GM12865 (cell line): ENCODE measurements around the gene KIRREL3.
A peak's percentile ranks its signal among the peaks of the same experiment; 100 is the strongest.

Experiments
- DNase-seq: peaks from one replicate; pipeline ENCODE4 v3.0.0; 2010; ENCODE audit warnings: low read depth
- H3K4me3 ChIP-seq: 2 replicates; pipeline ENCODE4 v1.5.1; 2011; ENCODE audit warnings: mild to moderate bottlenecking, low read depth, low read length, control low read depth
- TF ChIP-seq, protein P1 (sequence below): IDR thresholded peaks from 2 replicates; pipeline ENCODE4 v1.5.1; 2011; ENCODE audit warnings: low read length, control low read depth, low read depth, inconsistent platforms; ENCODE audit not compliant: insufficient read depth; ENCODE audit errors: missing control alignments

Gene KIRREL3

DNA sequence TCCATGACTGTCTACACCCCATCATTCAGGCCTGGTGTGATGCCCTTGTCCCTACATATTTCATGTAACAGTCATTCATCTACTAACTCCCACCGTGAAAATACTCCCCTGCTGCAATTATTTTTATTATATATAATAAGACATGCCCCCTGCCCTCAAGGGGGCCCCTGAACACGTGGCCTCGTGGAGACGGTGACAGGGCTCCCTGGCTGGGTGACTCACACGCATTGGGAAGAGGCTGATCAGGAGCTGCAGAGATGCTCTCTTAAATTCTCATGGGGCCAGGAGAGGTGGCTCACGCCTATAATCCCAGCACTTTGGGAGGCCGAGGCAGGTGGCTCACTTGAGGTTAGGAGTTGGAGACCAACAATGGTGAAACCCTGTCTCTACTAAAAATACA is 556.5 kb downstream of the KIRREL3 start:
- TF ChIP-seq, protein P1, sequence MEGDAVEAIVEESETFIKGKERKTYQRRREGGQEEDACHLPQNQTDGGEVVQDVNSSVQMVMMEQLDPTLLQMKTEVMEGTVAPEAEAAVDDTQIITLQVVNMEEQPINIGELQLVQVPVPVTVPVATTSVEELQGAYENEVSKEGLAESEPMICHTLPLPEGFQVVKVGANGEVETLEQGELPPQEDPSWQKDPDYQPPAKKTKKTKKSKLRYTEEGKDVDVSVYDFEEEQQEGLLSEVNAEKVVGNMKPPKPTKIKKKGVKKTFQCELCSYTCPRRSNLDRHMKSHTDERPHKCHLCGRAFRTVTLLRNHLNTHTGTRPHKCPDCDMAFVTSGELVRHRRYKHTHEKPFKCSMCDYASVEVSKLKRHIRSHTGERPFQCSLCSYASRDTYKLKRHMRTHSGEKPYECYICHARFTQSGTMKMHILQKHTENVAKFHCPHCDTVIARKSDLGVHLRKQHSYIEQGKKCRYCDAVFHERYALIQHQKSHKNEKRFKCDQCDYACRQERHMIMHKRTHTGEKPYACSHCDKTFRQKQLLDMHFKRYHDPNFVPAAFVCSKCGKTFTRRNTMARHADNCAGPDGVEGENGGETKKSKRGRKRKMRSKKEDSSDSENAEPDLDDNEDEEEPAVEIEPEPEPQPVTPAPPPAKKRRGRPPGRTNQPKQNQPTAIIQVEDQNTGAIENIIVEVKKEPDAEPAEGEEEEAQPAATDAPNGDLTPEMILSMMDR = no peak
- DNase-seq = no peak
- H3K4me3 ChIP-seq = no peak overlapping the region

- H3K4me3 ChIP-seq = no peak overlapping the region
- DNase-seq = no peak
- TF ChIP-seq, protein P1 = no peak
Measured at GRCh38 chr11:126443120-126443519, 557.5 kb downstream of the KIRREL3 start.

DNA sequence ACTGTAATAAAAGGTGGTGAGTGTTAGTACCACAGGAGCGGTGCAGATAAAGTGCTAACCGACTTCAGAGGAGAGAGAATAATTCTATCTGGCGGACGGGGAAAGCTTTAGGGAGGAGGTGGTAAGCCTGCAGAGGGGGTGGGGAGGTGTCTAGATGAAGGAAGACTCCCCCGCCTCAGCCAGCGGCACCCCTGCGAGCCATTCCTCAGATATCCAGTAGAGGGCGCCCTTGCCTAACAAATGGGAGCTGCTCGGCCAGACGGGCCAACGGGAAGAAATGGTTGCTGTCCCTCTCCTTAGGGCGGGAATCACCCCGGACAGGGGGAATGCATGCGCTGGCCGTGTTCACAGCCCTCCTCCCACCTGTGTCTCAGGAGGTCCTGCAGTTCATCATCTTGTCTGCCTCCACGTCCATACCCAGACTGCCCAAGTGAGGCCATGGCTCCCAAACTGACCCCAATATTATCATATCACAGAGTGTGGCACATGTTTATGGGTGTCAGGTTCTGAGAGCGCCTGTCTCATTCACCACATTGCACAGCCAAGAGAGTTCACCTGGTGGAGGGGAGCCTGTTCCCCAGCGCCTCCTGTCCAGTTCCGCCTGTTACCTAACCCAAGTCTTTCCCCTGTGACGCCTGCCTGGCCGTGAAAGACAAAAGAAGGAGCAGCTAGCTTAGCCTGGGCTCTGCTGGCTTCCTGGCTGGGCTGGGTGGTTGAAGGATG is 559.6 kb downstream of the KIRREL3 start:
- H3K4me3 ChIP-seq = no peak overlapping the region
- TF ChIP-seq, protein P1 = peak; percentile 88

GRCh38 chr11:126440276-126440675 is 560.3 kb downstream of the KIRREL3 start:
- no peak overlapping the region for H3K4me3 ChIP-seq
- TF ChIP-seq, protein P1 = no peak

More for the DNA sequence above, 559.6 kb downstream of the KIRREL3 start:
- DNase-seq = peak; percentile 74

GRCh38 chr11:126438691-126439090 is 561.9 kb downstream of the KIRREL3 start:
- no peak overlapping the region for H3K4me3 ChIP-seq
- TF ChIP-seq, protein P1 = no peak
- DNase-seq = no peak

More at GRCh38 chr11:126440276-126440675, 560.3 kb downstream of the KIRREL3 start:
- DNase-seq = no peak

DNA sequence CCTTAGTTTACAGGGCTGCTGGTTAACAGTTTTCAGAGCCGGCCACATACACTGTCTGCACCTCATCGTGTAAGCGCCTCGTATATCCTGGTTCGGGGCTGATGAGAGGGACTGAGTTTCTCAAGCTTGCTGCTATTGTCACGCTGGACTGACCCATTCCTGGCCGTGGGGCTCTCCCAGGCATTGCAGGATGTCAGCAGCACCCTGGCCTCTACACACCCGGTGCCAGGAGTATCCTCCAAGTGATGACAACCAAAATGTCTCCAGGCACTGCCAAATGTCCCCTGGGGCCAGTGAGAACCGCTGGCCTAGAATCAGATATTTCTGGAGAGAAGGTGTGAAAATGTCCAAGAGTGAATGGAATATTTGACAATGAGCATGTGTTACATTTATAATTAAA is 562.3 kb downstream of the KIRREL3 start:
- no peak overlapping the region for H3K4me3 ChIP-seq
- TF ChIP-seq, protein P1 = no peak
- DNase-seq = no peak

GRCh38 chr11:126437731-126438130 is 562.8 kb downstream of the KIRREL3 start:
- TF ChIP-seq, protein P1 = no peak
- no peak for DNase-seq
- H3K4me3 ChIP-seq = no peak overlapping the region
